GM12865 (cell line): ENCODE data around the gene KCTD3.
A peak's percentile ranks its signal among the peaks of the same experiment; 100 is the strongest.

Experiments used
- DNase-seq: peaks from one replicate; pipeline ENCODE4 v3.0.0; 2010; ENCODE audit warnings: low read depth
- H3K4me3 ChIP-seq: 2 replicates; pipeline ENCODE4 v1.5.1; 2011; ENCODE audit warnings: mild to moderate bottlenecking, low read depth, low read length, control low read depth
- TF ChIP-seq, protein P1 (sequence below): IDR thresholded peaks from 2 replicates; pipeline ENCODE4 v1.5.1; 2011; ENCODE audit warnings: low read length, control low read depth, low read depth, inconsistent platforms; ENCODE audit not compliant: insufficient read depth; ENCODE audit errors: missing control alignments

The KCTD3 gene

DNA sequence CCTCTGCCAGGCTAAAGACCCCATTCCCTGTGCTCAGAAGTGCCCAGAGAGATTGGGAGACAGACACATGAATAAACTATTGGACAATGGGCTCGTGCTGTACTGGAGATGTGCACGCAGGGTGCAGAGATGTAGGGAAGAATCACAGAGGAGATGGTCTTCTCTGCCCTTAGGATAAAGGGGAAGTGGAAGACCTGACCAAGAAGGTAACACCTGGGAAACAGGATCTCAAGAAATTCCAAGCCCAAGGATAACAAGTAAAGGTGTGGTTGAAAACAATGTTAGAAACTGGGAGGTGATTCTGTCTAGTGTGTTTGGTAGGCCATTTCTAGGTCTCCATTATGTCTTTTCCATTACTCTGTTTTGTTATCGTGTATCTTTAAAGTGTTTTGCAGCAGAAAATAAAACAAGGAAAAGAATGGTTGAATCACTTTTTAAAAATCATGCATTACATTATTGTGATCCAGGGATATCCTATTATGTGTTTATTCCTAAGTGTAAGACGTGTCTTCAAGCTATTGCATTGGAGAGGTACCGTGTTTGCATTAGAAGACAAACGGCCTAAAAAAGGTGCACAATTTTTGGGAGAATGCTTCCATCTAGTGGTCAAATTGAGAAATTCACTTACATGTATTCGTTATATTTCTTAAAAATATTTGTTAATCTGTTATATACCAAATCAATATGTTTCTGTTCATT, 40.8 kb upstream of the KCTD3 start:
- TF ChIP-seq, protein P1, sequence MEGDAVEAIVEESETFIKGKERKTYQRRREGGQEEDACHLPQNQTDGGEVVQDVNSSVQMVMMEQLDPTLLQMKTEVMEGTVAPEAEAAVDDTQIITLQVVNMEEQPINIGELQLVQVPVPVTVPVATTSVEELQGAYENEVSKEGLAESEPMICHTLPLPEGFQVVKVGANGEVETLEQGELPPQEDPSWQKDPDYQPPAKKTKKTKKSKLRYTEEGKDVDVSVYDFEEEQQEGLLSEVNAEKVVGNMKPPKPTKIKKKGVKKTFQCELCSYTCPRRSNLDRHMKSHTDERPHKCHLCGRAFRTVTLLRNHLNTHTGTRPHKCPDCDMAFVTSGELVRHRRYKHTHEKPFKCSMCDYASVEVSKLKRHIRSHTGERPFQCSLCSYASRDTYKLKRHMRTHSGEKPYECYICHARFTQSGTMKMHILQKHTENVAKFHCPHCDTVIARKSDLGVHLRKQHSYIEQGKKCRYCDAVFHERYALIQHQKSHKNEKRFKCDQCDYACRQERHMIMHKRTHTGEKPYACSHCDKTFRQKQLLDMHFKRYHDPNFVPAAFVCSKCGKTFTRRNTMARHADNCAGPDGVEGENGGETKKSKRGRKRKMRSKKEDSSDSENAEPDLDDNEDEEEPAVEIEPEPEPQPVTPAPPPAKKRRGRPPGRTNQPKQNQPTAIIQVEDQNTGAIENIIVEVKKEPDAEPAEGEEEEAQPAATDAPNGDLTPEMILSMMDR: peak; percentile 50
- peak; percentile 61 for DNase-seq
- no peak overlapping the region for H3K4me3 ChIP-seq

DNA sequence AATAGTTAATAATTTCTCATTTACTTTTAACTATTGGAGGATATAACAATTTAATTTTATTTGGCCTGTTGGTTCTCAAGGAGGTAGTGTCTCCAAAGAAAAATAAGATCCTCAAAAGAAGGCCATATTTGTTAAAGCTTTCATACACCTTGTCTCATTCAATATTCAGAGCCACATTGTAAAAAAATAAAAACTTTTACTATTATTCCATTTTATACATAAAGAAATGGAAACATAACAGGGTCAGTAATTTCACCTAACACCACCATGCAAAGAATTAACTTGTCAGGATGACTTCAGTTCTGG, 40.3 kb upstream of the KCTD3 start:
- TF ChIP-seq, protein P1: no peak
- no peak for DNase-seq
- no peak overlapping the region for H3K4me3 ChIP-seq

DNA sequence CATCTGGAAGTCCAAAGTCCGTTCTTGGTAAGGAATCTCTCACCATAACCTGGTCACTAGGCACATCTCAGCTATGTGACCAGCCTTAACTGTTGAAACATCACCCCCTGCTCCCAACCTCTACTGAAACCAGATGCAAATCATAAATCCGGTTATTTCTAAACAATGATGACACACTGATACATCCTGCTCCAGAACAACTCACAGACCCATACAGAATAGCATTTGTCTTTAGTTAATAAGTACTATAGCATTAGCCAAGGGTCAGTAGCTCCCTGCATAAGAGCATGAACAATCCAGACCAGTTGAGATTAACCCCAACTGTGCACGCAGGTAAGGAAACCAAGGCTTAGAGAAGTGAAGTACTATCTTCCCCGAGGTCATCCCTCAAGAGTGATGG, 38.0 kb upstream of the KCTD3 start:
- no peak overlapping the region for H3K4me3 ChIP-seq
- peak; percentile 9 for DNase-seq
- TF ChIP-seq, protein P1: no peak

DNA sequence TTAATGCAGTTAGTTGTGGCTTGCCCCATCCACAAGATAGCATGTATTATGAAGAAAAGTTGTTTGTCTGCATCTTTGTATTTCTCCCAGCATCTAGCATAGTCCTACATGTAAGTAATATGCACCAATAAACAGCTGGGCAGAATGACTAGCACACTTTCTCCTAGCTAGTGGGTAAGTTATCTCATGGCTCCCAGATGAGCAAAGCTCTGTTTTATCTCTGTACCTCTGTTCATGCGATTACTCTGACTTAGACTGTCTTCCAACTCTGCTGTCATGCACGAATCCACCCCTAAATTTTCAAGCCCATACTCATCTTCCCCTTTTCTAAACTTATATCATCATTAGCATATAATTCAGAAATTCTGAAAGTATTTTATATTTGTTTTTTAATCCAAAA, 37.5 kb upstream of the KCTD3 start:
- no peak overlapping the region for H3K4me3 ChIP-seq
- no peak for DNase-seq
- TF ChIP-seq, protein P1: no peak

DNA sequence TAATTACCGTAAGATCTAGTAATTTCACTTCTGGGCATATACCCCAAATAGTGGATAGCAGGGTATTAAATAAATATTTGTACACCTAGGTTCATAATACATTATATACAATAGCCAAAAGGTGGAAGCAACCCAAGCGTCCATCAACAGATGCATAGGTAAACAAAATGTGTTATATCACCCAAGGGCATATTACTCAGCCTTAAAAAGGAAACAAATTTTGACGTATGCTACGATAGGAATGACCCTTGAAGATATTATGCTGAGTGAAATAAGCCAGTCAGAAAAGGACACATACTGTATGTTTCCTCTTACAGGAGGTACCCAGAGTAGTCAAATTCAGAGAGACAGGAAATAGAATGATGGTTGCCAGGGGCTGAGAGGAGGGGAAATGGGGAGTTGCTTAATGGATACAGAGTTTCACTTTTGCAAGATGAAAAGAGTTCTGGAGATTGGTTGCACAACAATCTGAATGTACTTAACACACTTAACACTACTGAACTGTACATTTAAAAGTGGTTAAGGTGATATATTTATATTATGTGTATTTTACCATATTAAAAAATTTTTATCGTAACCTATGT, 36.6 kb upstream of the KCTD3 start:
- H3K4me3 ChIP-seq: no peak overlapping the region
- TF ChIP-seq, protein P1: no peak
- DNase-seq: no peak

DNA sequence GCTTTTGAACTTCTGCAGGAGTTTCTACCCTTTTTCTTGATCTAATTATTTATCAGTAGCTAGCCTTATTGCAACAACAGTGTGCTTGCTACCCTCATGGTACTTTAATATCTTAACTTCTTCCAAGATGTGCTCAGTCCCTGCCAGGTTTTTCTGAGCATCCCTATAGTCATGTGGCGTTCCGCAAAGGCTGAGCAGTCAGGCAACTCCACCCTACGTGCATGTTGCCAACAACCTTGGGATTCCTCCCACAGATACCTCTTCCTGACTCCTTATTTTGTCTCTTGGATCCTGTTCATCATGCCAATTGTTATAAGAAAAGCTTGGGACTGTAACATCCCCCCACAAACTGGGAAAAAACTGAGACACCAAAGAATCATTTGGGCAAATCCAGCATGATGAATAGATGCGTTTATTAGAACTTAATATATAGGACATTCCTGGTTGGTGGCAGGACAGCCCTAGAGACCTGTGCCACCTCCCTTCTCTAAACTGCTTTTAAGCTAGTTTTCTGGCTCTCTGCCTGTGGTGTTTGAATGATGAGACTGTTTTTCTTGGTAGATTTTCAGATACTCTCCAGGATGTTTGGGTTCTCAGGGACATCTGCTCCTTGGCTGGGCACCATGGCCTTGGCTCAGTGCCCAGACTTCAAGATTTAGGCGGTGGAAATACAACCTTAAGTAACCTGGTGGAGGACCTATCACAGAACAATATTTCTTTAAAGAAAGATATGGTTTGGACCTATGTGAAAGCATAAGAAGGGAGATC, 27.1 kb upstream of the KCTD3 start:
- TF ChIP-seq, protein P1: no peak
- H3K4me3 ChIP-seq: no peak overlapping the region
- DNase-seq: no peak

DNA sequence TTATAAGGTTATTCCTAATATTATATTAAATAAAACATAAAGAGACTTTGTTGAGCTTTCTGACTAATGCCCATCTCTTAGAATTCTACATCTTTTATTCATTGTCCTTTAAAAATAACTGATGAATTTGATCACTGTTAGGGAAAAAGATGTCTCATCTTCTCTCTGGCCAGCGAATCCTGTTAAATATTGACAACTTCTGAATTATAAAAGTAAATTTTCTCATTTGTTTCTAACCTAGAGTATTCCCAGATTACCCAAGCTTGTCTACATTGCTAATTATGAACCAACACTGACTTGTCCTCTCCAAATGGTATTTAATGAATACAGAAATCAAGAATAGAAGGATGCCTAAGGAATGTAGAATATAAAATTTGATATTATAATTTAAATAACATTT, 24.8 kb upstream of the KCTD3 start:
- H3K4me3 ChIP-seq: no peak overlapping the region
- TF ChIP-seq, protein P1: no peak
- no peak for DNase-seq
